PFSK-1 (cell line): ENCODE measurements around the gene AMBRA1.

Source experiments
- FOXP2 ChIP-seq: optimal IDR thresholded peaks from 2 replicates; pipeline ENCODE3; 2011; ENCODE audit warnings: borderline replicate concordance, control low read depth, inconsistent platforms; ENCODE audit not compliant: insufficient read depth; ENCODE audit errors: extremely low read length, extremely low read depth
- POLR2AphosphoS5 ChIP-seq: IDR thresholded peaks from 2 replicates; pipeline ENCODE4 v1.6.1; 2012; ENCODE audit warnings: low read depth, mild to moderate bottlenecking, control low read depth, low read length, moderate library complexity
- SIN3A ChIP-seq: IDR thresholded peaks from 2 replicates; pipeline ENCODE4 v1.6.1; 2012; ENCODE audit warnings: mild to moderate bottlenecking, low read length, moderate library complexity, borderline replicate concordance; ENCODE audit not compliant: insufficient read depth
- TAF1 ChIP-seq: IDR thresholded peaks from 2 replicates; pipeline ENCODE4 v1.6.1; 2012; ENCODE audit warnings: low read length, control low read depth, borderline replicate concordance; ENCODE audit not compliant: insufficient read depth
- TF ChIP-seq, protein P1 (sequence below), 2 experiments: IDR thresholded peaks; 2 replicates each; pipeline versions ENCODE4 v1.6.1 to v1.8.0; 2011 to 2012; ENCODE audit warnings: low read depth in 2 of 2, low read length in 2 of 2, control low read depth in 1 of 2, inconsistent platforms in 1 of 2, mild to moderate bottlenecking in 1 of 2, moderate library complexity in 1 of 2; ENCODE audit not compliant: insufficient read depth in 1 of 2

Gene AMBRA1

DNA sequence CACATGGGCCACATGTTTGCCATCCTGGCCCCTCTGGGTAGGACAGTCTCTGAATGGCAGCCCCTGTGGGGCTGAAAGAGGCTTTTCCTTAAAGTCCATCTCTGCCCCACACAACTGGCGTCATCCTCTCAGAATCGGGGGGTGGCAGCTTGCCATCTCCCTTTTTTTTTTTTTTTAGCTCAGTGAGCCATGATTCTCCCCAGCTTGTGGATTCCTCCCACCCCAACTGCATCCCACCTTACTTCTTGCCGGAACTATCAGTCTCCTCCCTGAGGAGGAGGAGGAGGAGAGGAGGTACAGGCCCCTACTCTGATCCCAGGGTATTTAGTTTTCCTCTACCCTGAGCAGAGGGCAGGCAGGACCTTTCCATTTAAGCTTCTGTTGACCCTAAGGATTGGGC is 243.1 kb downstream of the AMBRA1 start:
- TF ChIP-seq, protein P1, sequence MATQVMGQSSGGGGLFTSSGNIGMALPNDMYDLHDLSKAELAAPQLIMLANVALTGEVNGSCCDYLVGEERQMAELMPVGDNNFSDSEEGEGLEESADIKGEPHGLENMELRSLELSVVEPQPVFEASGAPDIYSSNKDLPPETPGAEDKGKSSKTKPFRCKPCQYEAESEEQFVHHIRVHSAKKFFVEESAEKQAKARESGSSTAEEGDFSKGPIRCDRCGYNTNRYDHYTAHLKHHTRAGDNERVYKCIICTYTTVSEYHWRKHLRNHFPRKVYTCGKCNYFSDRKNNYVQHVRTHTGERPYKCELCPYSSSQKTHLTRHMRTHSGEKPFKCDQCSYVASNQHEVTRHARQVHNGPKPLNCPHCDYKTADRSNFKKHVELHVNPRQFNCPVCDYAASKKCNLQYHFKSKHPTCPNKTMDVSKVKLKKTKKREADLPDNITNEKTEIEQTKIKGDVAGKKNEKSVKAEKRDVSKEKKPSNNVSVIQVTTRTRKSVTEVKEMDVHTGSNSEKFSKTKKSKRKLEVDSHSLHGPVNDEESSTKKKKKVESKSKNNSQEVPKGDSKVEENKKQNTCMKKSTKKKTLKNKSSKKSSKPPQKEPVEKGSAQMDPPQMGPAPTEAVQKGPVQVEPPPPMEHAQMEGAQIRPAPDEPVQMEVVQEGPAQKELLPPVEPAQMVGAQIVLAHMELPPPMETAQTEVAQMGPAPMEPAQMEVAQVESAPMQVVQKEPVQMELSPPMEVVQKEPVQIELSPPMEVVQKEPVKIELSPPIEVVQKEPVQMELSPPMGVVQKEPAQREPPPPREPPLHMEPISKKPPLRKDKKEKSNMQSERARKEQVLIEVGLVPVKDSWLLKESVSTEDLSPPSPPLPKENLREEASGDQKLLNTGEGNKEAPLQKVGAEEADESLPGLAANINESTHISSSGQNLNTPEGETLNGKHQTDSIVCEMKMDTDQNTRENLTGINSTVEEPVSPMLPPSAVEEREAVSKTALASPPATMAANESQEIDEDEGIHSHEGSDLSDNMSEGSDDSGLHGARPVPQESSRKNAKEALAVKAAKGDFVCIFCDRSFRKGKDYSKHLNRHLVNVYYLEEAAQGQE (IDR thresholded peaks at IDR 0.05; ENCODE audit: insufficient read depth in 1 of 2, low read depth in 2 of 2, low read length in 2 of 2): no peak
- TF ChIP-seq FOXP2: no peak
- TF ChIP-seq TAF1: no peak
- TF ChIP-seq POLR2AphosphoS5: no peak
- no peak for TF ChIP-seq SIN3A

DNA sequence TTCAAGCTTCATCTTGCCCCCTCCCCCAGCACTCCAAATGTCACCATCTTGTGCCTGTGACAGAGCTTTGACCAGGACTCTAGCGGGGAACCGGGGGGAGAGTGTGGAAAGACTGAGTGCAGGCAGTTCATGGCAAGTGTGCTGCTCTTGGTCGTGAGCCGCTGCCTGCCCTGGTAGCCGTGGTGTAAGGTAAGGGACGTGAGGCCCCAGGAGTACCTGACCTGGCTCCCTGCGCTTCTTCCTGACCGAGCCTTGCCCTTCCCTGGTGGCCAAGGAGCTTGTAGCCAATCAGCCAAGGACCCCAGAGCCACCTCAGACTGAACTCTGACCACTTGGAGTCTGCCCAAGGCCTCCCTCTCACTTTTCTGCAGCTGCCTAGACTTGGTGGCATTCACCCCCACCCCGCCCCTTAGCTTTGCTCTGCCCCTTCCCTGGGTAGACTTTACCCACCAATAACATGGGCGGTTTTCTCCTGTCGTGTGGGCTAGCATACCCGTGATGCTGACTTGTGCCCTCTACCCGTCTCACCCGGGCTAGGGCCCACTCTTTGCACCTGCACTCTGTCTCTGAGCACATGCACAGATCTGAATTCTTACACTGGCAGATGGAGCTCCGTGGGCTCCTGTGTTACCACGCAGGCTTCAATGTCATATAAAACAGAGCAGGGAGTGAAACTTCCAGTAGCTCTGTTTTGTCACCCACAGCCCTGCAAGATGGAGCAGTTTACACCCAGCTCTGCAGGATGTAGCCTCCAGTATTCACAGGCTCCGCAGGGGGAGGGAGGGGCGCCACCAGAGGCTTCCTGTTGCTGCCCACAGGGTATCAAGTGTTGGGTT is 245.0 kb downstream of the AMBRA1 start:
- TF ChIP-seq TAF1 (no peak), POLR2AphosphoS5 (no peak), FOXP2 (no peak), SIN3A (no peak)
- TF ChIP-seq, protein P1 (IDR thresholded peaks at IDR 0.05; ENCODE audit: insufficient read depth in 1 of 2, low read depth in 2 of 2, low read length in 2 of 2): no peak

DNA sequence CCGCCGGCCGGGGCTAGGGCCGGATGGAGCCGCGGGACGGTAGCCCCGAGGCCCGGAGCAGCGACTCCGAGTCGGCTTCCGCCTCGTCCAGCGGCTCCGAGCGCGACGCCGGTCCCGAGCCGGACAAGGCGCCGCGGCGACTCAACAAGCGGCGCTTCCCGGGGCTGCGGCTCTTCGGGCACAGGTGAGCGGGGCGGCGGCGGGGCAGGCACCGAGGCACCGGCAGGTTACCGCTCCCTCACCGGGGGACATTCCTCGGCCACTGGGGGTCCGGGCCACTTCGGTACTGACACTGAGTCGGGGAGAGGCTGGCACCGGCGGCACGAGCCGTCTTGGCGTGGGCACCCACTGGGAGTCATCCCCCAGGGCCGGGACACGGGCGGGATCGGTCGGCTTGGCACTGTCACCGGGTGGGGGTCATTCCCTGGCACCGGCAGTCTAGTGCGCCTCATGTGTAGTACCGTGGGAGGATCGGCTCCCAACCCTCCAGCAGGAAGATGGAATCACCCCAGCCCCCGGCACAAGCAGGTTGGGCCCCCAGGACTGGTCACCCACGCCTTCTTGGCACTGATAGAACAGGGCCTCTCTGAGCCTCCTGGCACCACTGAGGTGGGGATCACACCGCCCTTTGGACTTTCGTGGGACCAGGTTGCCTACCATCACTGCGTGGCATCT is 246.0 kb downstream of the AMBRA1 start:
- no peak for TF ChIP-seq FOXP2
- no peak for TF ChIP-seq POLR2AphosphoS5
- TF ChIP-seq, protein P1 (IDR thresholded peaks at IDR 0.05; ENCODE audit: insufficient read depth in 1 of 2, low read depth in 2 of 2, low read length in 2 of 2): no peak
- TF ChIP-seq TAF1: no peak
- no peak for TF ChIP-seq SIN3A

DNA sequence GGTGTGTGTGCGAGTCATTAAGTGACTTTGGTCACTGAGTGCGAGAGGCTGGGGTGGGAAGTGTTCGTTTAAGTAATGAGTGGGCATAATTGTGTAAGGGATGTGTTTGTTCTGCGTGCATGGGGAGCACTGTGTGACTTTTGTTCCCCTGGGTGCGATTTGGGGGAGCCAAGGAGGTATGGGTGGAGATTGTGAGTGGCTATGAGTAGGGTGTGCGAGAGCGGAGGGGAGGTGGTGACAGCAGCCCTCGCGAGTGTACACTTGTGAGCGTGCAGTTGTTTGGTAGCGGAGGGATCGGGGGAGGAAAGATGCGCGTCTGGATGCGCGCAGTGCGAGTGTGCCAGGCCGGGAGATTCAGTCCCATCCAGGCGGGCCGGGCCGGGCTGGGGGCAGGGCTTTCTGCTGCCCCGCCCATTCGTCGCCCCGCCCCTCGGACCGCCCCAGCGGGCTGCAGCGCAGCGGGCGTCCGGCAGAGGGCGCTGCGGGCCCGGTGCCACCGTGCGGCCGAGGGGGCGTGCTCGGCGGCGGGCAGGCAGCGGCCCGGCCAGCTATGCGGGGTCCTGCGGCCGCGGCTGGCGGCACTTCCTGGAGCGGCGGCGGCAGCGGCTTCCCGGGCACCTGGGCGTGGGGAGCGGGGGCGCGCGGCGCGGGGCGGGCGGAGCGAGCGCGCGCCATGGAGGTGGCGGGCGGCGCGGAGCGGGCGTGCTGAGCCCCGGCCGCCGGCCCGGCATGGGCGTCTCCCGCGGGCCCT is 246.8 kb downstream of the AMBRA1 start, which contains the start of gene DGKZ:
DGKZ (plus strand) TSS at position 578 of the 751 bp plus-strand sequence. CDS start 197 bp downstream, outside the sequence.
- TF ChIP-seq, protein P1 (IDR thresholded peaks at IDR 0.05; ENCODE audit: insufficient read depth in 1 of 2, low read depth in 2 of 2, low read length in 2 of 2): peak in 1 of 2 experiments; percentile 40; a peak in 2 of 4 replicates
- TF ChIP-seq TAF1 (peak; percentile 65; the same call in 1 of the 2 replicates), POLR2AphosphoS5 (peak; percentile 70; the same call in 1 of the 2 replicates), SIN3A (no peak; the same call in 1 of the 2 replicates), FOXP2 (no peak)
